ENCODE results near the gene TSSK2.

TSSK2 gene

DNA sequence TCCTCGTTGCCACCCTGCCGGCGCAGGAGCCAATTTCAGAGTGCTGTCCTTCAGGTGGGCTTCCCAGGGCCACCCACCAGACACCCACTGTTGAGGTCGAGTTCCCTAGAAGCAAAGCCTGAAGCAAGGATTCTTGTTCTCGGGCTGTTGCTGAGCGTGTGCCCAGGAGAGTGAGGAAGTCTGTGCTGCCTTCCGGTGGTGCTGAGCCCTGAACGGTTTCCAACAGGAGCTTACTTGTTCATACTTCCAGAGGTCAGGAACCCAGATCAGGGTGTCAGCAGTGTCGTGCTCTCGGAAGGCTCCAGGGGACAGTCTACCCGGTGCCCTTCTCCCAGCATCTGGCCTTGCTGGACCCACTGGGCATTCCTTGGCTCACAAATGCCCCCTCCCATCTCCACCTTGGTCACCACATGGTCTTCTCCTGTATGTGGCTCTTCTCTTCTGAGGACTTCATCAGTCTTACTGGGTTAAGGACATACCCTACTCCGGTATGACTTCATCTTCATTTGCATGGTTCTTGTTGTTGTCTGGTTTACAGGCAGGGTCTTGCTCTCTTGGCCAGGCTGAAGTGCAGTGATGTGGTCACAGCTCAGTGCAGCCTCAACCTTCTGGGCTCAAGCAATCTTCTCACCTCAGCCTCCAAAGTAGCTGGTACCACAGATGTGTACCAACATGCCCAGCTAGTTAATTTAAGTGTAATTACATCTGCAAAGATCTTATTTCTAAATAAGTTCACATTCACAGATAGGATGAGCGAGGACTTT lies 36.2 kb downstream of the TSSK2 start:
- no peak overlapping the region for H3K4me3 ChIP-seq (ENCODE audit: insufficient read depth, low read depth, low read length, poor library complexity, severe bottlenecking)

GRCh38 chr22:19168088-19168890 lies 37.2 kb downstream of the TSSK2 start:
- Histone ChIP-seq H3K9me3 (ENCODE audit: control insufficient read depth, low read length) (no peaks in the 10 kb centered on the region), H3K27me3 (replicated peaks; ENCODE audit: control insufficient read depth, insufficient read depth, low read length, poor library complexity, severe bottlenecking) (peaks cover 33% of the 10 kb centered on the region), H3K4me1 (ENCODE audit: control insufficient read depth, insufficient read depth, low read length, poor library complexity, severe bottlenecking) (peaks cover 31% of the 10 kb centered on the region), H3K36me3 (ENCODE audit: control insufficient read depth, insufficient read depth, low read length) (no peaks in the 10 kb centered on the region), H3K27ac (ENCODE audit: insufficient read depth, low read length, poor library complexity, severe bottlenecking) (no peak overlapping the region), H3K4me3 (ENCODE audit: insufficient read depth, low read depth, low read length, poor library complexity, severe bottlenecking) (no peak overlapping the region)
- no peak for DNase-seq

More for the DNA sequence above, 36.2 kb downstream of the TSSK2 start:
- Histone ChIP-seq H3K9me3 (ENCODE audit: control insufficient read depth, low read length) (no peaks in the 10 kb centered on the region), H3K36me3 (ENCODE audit: control insufficient read depth, insufficient read depth, low read length) (no peaks in the 10 kb centered on the region), H3K4me1 (ENCODE audit: control insufficient read depth, insufficient read depth, low read length, poor library complexity, severe bottlenecking) (peaks cover 24% of the 10 kb centered on the region), H3K27ac (ENCODE audit: insufficient read depth, low read length, poor library complexity, severe bottlenecking) (no peak overlapping the region), H3K27me3 (replicated peaks; ENCODE audit: control insufficient read depth, insufficient read depth, low read length, poor library complexity, severe bottlenecking) (peaks cover 33% of the 10 kb centered on the region)
- no peak for DNase-seq

- Histone ChIP-seq H3K9me3 (ENCODE audit: control insufficient read depth, low read length) (no peaks in the 10 kb centered on the region), H3K27ac (ENCODE audit: insufficient read depth, low read length, poor library complexity, severe bottlenecking) (no peak overlapping the region), H3K36me3 (ENCODE audit: control insufficient read depth, insufficient read depth, low read length) (no peaks in the 10 kb centered on the region), H3K4me1 (ENCODE audit: control insufficient read depth, insufficient read depth, low read length, poor library complexity, severe bottlenecking) (peaks cover 31% of the 10 kb centered on the region), H3K4me3 (ENCODE audit: insufficient read depth, low read depth, low read length, poor library complexity, severe bottlenecking) (peak overlapping the region; percentile 25), H3K27me3 (replicated peaks; ENCODE audit: control insufficient read depth, insufficient read depth, low read length, poor library complexity, severe bottlenecking) (peaks cover 33% of the 10 kb centered on the region)
- no peak for DNase-seq
Observed at GRCh38 chr22:19169002-19169946, 38.2 kb downstream of the TSSK2 start.

DNA sequence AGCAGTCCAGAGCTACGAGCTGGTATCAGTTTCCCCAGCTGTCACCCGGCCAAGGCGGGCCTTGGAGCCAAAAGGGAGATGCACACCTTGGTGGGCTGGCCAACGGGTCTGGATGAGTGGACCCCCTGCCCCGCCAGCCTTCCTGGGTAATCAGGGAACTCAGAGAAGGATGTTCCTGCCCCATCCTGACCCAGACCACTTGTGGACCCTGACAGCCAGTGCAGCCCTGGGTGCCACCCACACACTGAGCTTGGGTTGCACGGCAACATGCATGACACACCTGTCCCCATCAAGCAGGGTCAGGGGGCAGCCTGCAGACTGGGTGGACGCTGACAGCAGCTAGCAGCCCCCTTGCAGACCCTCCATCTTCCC lies 38.8 kb downstream of the TSSK2 start:
- Histone ChIP-seq H3K4me3 (ENCODE audit: insufficient read depth, low read depth, low read length, poor library complexity, severe bottlenecking) (peak overlapping the region; percentile 25), H3K9me3 (ENCODE audit: control insufficient read depth, low read length) (no peaks in the 10 kb centered on the region), H3K36me3 (ENCODE audit: control insufficient read depth, insufficient read depth, low read length) (no peaks in the 10 kb centered on the region), H3K27ac (ENCODE audit: insufficient read depth, low read length, poor library complexity, severe bottlenecking) (no peak overlapping the region), H3K4me1 (ENCODE audit: control insufficient read depth, insufficient read depth, low read length, poor library complexity, severe bottlenecking) (peaks cover 31% of the 10 kb centered on the region), H3K27me3 (replicated peaks; ENCODE audit: control insufficient read depth, insufficient read depth, low read length, poor library complexity, severe bottlenecking) (peaks cover 33% of the 10 kb centered on the region)
- DNase-seq, result no peak

DNA sequence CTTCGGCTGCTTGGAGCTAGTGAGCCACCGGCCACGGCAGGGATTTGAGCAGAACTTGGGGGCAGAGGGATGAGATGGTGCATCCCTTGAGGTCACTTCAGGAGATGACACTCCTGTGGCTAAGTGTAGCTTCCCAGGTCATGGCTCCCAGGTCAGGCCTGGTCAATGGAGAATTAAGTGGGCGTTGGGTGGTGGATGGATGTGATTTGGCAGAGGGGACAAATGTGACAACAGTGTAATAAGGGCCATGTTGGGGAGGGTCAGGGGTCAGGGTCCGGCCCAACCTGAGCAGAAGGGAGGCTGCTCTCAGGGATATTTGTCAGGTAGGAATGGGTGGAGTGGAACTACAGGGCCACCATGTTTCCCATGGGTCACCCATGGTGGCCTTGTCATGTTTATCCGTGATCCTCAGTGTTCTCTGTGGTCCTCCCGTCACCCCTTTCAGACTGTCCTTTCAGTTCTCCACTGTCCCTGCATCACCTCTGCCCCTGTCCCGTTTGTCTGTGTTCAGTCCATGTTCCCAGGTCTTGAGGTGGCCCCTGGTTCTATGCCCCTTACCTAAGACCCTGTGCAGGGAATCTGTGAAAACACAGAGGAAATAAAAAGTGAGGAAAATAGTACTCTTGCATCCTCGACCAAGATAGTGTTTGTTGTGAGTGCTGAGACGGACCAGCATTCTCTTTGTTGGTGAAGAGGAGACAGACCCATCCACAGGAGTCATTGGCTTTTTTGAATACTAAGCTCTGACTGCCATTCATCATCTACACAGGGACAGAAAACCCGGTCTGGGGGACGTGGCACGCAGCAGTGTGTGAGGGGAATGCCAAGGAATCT lies 41.3 kb downstream of the TSSK2 start:
- peaks cover 31% of the 10 kb centered on the region for H3K4me1 ChIP-seq (ENCODE audit: control insufficient read depth, insufficient read depth, low read length, poor library complexity, severe bottlenecking)

DNA sequence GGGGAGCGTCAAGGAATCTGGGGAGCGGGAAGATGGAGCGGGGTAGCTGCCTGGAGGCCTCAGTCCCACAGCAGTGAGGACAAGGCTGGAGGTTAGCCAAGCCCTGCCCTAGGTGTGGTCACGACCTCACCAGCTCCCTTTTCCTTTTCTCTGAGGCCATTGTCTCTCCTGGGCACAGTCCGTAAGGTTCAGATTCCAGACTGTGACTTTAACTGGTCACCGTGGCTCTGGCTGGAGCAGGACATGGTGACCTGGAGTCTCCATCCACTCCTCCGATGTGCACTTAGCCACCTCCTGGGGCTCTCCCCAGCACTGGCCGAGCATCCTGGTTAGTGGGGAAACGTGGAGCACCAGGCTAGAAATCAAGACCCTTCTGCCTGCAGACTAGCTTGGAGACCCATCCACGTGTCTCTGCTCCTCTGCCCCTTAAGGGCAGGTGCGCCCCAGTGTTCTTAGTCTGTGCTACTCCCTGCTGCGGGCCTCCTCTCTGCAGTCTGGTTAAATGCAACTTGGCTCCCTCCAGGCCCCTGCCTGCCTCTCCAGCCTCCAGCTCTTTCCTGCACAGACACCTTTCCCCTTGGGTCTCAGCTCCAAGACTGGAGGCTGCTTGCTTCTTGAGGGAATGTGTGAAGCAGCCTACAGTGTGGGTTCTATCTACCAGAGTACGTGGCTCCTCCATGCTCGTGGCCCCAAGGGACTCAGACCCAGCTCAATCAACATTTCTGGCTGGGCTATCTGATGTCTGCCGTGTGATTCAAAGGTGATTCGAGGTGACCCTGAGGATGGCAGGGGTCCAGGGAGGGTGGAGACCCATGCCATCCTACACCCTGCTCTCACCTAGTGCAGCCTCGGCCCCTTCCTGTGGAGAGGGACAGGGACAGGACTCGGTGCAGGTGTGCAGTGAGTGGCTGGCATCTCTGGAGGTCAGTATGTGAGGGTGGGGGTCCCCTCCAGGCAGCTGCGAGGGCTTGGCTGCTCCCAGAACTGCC lies 42.2 kb downstream of the TSSK2 start:
- no peak overlapping the region for H3K4me3 ChIP-seq (ENCODE audit: insufficient read depth, low read depth, low read length, poor library complexity, severe bottlenecking)
- DNase-seq, result no peak
- H3K27ac ChIP-seq (ENCODE audit: insufficient read depth, low read length, poor library complexity, severe bottlenecking), result no peak overlapping the region
- H3K9me3 ChIP-seq (ENCODE audit: control insufficient read depth, low read length), result no peaks in the 10 kb centered on the region
- no peaks in the 10 kb centered on the region for H3K36me3 ChIP-seq (ENCODE audit: control insufficient read depth, insufficient read depth, low read length)
- peaks cover 34% of the 10 kb centered on the region for H3K4me1 ChIP-seq (ENCODE audit: control insufficient read depth, insufficient read depth, low read length, poor library complexity, severe bottlenecking)
- H3K27me3 ChIP-seq (replicated peaks; ENCODE audit: control insufficient read depth, insufficient read depth, low read length, poor library complexity, severe bottlenecking), result peaks cover 17% of the 10 kb centered on the region

More for the DNA sequence above, 41.3 kb downstream of the TSSK2 start:
- peak overlapping the region; percentile 79 for H3K27ac ChIP-seq (ENCODE audit: insufficient read depth, low read length, poor library complexity, severe bottlenecking)
- no peak for DNase-seq
- H3K27me3 ChIP-seq (replicated peaks; ENCODE audit: control insufficient read depth, insufficient read depth, low read length, poor library complexity, severe bottlenecking), result peaks cover 26% of the 10 kb centered on the region
- no peaks in the 10 kb centered on the region for H3K36me3 ChIP-seq (ENCODE audit: control insufficient read depth, insufficient read depth, low read length)
- H3K9me3 ChIP-seq (ENCODE audit: control insufficient read depth, low read length), result no peaks in the 10 kb centered on the region
- peak overlapping the region; percentile 94 for H3K4me3 ChIP-seq (ENCODE audit: insufficient read depth, low read depth, low read length, poor library complexity, severe bottlenecking)

DNA sequence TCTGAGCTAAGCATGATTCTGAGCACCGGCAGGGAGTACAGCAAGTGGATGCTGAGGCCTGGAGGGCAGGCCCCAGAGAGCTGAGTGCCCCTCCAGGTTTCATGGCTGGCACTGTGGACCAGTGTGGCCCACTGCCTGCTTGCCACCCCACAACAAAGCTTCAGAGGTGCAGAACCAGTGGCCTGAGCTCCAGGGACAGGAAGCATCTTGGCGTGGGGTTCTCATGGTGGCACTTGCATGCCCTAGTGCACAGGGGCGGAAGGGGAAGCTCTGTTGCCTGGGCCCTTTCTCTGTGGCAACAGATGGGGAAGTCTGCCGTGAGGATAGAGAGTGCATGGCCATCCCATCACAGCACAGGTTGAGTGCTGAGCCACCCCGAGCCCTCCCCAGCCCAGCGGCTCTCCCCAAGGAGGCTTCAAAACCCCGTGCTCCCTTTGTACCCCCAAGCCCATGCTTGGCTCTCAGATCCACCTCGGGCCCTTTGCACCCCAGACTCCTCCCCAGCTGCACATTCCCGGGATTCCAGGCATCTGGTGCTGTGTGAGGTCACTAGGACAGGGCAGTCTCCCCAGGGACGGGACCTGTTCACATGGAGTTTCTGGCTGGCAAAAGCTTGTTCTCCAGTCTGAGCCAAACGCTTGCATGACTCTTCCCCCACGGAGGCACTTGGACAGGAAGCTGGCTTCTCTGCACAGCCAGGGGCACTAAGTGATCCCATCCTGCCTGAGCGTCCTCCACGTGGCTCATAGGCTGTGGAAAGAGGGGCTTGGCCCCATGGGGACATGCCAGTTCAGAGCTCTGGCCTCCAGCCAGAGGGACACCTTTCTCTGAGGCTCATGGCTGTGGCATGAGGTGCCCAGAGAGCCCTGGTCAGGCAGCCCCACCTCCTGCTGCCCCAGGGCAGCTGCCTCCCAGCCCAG lies 43.3 kb downstream of the TSSK2 start:
- peaks cover 7% of the 10 kb centered on the region for H3K27me3 ChIP-seq (replicated peaks; ENCODE audit: control insufficient read depth, insufficient read depth, low read length, poor library complexity, severe bottlenecking)
- no peaks in the 10 kb centered on the region for H3K9me3 ChIP-seq (ENCODE audit: control insufficient read depth, low read length)
- H3K27ac ChIP-seq (ENCODE audit: insufficient read depth, low read length, poor library complexity, severe bottlenecking), result no peak overlapping the region
- H3K4me3 ChIP-seq (ENCODE audit: insufficient read depth, low read depth, low read length, poor library complexity, severe bottlenecking), result no peak overlapping the region
- no peak for DNase-seq
- H3K36me3 ChIP-seq (ENCODE audit: control insufficient read depth, insufficient read depth, low read length), result no peaks in the 10 kb centered on the region
- peaks cover 35% of the 10 kb centered on the region for H3K4me1 ChIP-seq (ENCODE audit: control insufficient read depth, insufficient read depth, low read length, poor library complexity, severe bottlenecking)

DNA sequence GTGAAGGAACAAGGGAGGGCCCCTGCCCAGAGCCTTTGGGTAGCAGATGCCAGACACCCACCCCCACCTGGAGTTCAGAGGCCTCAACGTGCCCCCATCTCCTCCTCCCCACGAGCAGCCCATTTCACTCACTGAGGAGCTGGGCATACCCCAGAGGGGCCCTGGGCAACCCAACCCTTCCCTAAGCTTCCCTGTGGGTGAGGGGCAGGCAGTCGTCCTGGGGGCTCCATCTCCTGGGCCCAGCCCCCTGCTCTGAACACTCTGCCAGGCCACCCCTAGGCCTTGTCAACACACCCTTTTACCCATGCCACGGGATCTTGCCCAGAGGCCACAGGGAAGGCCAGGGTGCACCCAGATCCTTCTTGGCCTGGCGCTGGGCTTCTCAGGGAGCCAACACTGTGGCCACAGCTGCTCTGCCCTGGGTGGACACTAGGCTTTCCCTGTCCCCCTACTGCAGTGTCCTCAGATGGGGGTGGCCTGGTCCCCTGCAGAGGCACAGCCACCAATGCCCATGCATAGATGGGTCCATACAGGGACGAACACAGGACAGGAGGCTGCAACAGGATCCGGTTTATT lies 44.0 kb downstream of the TSSK2 start:
- no peaks in the 10 kb centered on the region for H3K27me3 ChIP-seq (replicated peaks; ENCODE audit: control insufficient read depth, insufficient read depth, low read length, poor library complexity, severe bottlenecking)
- no peaks in the 10 kb centered on the region for H3K36me3 ChIP-seq (ENCODE audit: control insufficient read depth, insufficient read depth, low read length)
- H3K4me3 ChIP-seq (ENCODE audit: insufficient read depth, low read depth, low read length, poor library complexity, severe bottlenecking), result no peak overlapping the region
- peaks cover 32% of the 10 kb centered on the region for H3K4me1 ChIP-seq (ENCODE audit: control insufficient read depth, insufficient read depth, low read length, poor library complexity, severe bottlenecking)
- no peak overlapping the region for H3K27ac ChIP-seq (ENCODE audit: insufficient read depth, low read length, poor library complexity, severe bottlenecking)
- no peaks in the 10 kb centered on the region for H3K9me3 ChIP-seq (ENCODE audit: control insufficient read depth, low read length)
- DNase-seq, result no peak

All from effector memory CD4-positive, alpha-beta T cell (primary cell).